ENCODE data around the gene ABTB1.

Gene ABTB1

DNA sequence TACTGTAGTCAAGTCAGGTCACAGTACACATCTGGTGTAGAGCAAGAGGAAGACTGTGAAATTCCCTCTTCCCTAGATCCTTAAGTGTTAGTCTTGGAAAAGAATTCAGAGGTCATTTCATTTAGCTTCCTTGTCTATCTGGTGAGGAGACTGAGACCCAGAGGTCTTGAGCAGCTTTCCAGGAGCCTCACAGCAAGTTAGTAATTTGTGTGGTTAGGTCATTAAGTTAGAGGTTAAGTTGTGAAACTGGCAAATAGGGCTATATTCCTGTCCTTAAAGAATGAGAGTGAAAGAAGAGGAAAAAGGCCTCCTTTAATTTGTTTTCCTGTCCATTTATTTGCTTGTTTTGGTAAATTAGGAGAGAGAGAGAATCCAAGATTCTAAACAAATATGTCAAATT, 34.8 kb upstream of the ABTB1 start:
- no peaks in the 10 kb centered on the region for H3K27me3 ChIP-seq (replicated peaks; ENCODE audit: control insufficient read depth, insufficient read depth, low read length)
- TF ChIP-seq, protein P1, sequence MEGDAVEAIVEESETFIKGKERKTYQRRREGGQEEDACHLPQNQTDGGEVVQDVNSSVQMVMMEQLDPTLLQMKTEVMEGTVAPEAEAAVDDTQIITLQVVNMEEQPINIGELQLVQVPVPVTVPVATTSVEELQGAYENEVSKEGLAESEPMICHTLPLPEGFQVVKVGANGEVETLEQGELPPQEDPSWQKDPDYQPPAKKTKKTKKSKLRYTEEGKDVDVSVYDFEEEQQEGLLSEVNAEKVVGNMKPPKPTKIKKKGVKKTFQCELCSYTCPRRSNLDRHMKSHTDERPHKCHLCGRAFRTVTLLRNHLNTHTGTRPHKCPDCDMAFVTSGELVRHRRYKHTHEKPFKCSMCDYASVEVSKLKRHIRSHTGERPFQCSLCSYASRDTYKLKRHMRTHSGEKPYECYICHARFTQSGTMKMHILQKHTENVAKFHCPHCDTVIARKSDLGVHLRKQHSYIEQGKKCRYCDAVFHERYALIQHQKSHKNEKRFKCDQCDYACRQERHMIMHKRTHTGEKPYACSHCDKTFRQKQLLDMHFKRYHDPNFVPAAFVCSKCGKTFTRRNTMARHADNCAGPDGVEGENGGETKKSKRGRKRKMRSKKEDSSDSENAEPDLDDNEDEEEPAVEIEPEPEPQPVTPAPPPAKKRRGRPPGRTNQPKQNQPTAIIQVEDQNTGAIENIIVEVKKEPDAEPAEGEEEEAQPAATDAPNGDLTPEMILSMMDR (IDR thresholded peaks at IDR 0.05; ENCODE audit: insufficient read depth, low read length, poor library complexity, severe bottlenecking), result no peak
- no peaks in the 10 kb centered on the region for H3K36me3 ChIP-seq (ENCODE audit: control insufficient read depth, insufficient read depth, low read length)
- no peak for DNase-seq (ENCODE audit: extremely low read depth, insufficient read length)
- no peak overlapping the region for H3K4me3 ChIP-seq (replicated peaks; ENCODE audit: low read depth, low read length)

- H3K36me3 ChIP-seq (ENCODE audit: control insufficient read depth, insufficient read depth, low read length), result no peaks in the 10 kb centered on the region
- H3K4me3 ChIP-seq (replicated peaks; ENCODE audit: low read depth, low read length), result no peak overlapping the region
- TF ChIP-seq, protein P1 (IDR thresholded peaks at IDR 0.05; ENCODE audit: insufficient read depth, low read length, poor library complexity, severe bottlenecking), result no peak
- no peak for DNase-seq (ENCODE audit: extremely low read depth, insufficient read length)
- no peaks in the 10 kb centered on the region for H3K27me3 ChIP-seq (replicated peaks; ENCODE audit: control insufficient read depth, insufficient read depth, low read length)
Observed at GRCh38 chr3:127639173-127640041, 33.3 kb upstream of the ABTB1 start.

DNA sequence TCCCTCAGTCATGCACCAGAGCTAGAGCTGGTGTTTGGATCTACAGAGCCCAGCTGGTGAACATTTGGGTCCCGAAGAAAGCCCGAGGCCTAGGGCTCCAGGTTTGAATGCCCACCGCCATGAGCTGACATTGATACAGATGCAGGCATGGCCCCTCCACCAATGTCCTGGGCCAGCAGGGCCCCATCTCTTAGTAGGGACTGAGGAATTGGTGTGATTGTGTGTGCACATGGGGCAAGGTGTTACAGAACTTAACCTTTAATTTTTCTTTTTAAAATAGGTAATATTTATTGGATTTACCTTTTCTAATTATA, 32.8 kb upstream of the ABTB1 start:
- Histone ChIP-seq H3K4me3 (replicated peaks; ENCODE audit: low read depth, low read length) (no peak overlapping the region), H3K36me3 (ENCODE audit: control insufficient read depth, insufficient read depth, low read length) (no peaks in the 10 kb centered on the region), H3K27me3 (replicated peaks; ENCODE audit: control insufficient read depth, insufficient read depth, low read length) (no peaks in the 10 kb centered on the region)
- no peak for DNase-seq (ENCODE audit: extremely low read depth, insufficient read length)
- TF ChIP-seq, protein P1 (IDR thresholded peaks at IDR 0.05; ENCODE audit: insufficient read depth, low read length, poor library complexity, severe bottlenecking), result no peak

GRCh38 chr3:127644641-127645370, 27.9 kb upstream of the ABTB1 start:
- Histone ChIP-seq H3K27me3 (replicated peaks; ENCODE audit: control insufficient read depth, insufficient read depth, low read length) (no peaks in the 10 kb centered on the region), H3K4me3 (replicated peaks; ENCODE audit: low read depth, low read length) (no peak overlapping the region), H3K36me3 (ENCODE audit: control insufficient read depth, insufficient read depth, low read length) (no peaks in the 10 kb centered on the region)
- no peak for DNase-seq (ENCODE audit: extremely low read depth, insufficient read length)
- TF ChIP-seq, protein P1 (IDR thresholded peaks at IDR 0.05; ENCODE audit: insufficient read depth, low read length, poor library complexity, severe bottlenecking), result no peak

GRCh38 chr3:127645371-127646015, 27.3 kb upstream of the ABTB1 start:
- TF ChIP-seq, protein P1 (IDR thresholded peaks at IDR 0.05; ENCODE audit: insufficient read depth, low read length, poor library complexity, severe bottlenecking), result no peak
- no peak for DNase-seq (ENCODE audit: extremely low read depth, insufficient read length)
- Histone ChIP-seq H3K4me3 (replicated peaks; ENCODE audit: low read depth, low read length) (no peak overlapping the region), H3K27me3 (replicated peaks; ENCODE audit: control insufficient read depth, insufficient read depth, low read length) (no peaks in the 10 kb centered on the region), H3K36me3 (ENCODE audit: control insufficient read depth, insufficient read depth, low read length) (no peaks in the 10 kb centered on the region)
